Mesenchymal stem cell (in vitro differentiated cells and primary cell): ENCODE results near the gene AMT.
A peak's percentile ranks its signal among the peaks of the same experiment; 100 is the strongest.

Experiments used
- DNase-seq: peaks from one replicate; pipeline ENCODE4 v3.0.0-alpha.2; 2013
- H2AFZ ChIP-seq: one replicate; pipeline ENCODE4 v1.6.1; 2013; ENCODE audit warnings: low read depth, mild to moderate bottlenecking, control low read depth, inconsistent platforms, low read length, moderate library complexity
- H2AK5ac ChIP-seq: 2 replicates; pipeline ENCODE4 v1.6.1; 2013; ENCODE audit warnings: low read length, moderate library complexity, mild to moderate bottlenecking, inconsistent platforms; ENCODE audit not compliant: severe bottlenecking
- H2BK120ac ChIP-seq: one replicate; pipeline ENCODE4 v1.6.1; 2013; ENCODE audit warnings: low read depth, mild to moderate bottlenecking, inconsistent platforms, low read length, moderate library complexity
- H2BK12ac ChIP-seq, 2 experiments: one replicate each; pipeline ENCODE4 v1.6.1; 2013; ENCODE audit warnings: inconsistent platforms in 2 of 2, low read length in 2 of 2, mild to moderate bottlenecking in 2 of 2, moderate library complexity in 2 of 2, control low read depth in 1 of 2
- H2BK15ac ChIP-seq: one replicate; pipeline ENCODE4 v1.6.1; 2013; ENCODE audit warnings: mild to moderate bottlenecking, low read depth, inconsistent platforms; ENCODE audit not compliant: poor library complexity, severe bottlenecking
- H2BK5ac ChIP-seq: 2 replicates; pipeline ENCODE4 v1.6.1; 2013; ENCODE audit warnings: low read depth, mild to moderate bottlenecking, low read length, control low read depth, inconsistent platforms; ENCODE audit not compliant: poor library complexity, severe bottlenecking
- H3K14ac ChIP-seq, 2 experiments: one replicate each; pipeline ENCODE4 v1.6.1; 2013; ENCODE audit warnings: inconsistent platforms in 2 of 2, low read length in 2 of 2, control low read depth in 1 of 2, mild to moderate bottlenecking in 1 of 2, moderate library complexity in 1 of 2
- H3K18ac ChIP-seq, 2 experiments: one replicate each; pipeline ENCODE4 v1.6.1; 2013; ENCODE audit warnings: inconsistent platforms in 2 of 2, low read length in 2 of 2, control low read depth in 1 of 2, low read depth in 1 of 2, mild to moderate bottlenecking in 1 of 2
- H3K23ac ChIP-seq, 2 experiments: one replicate each; pipeline ENCODE4 v1.6.1; 2013; ENCODE audit warnings: inconsistent platforms in 2 of 2, low read length in 2 of 2, mild to moderate bottlenecking in 2 of 2, moderate library complexity in 2 of 2, control low read depth in 1 of 2
- H3K27ac ChIP-seq: 2 replicates; pipeline ENCODE4 v1.5.1; 2013; ENCODE audit warnings: mild to moderate bottlenecking, moderate library complexity, low read length, control low read depth, inconsistent platforms; ENCODE audit not compliant: poor library complexity, severe bottlenecking
- H3K27me3 ChIP-seq, 2 experiments: 2 replicates each; pipeline versions ENCODE4 v1.6.1 to v1.7.0; 2013; ENCODE audit warnings: low read length in 2 of 2, mild to moderate bottlenecking in 2 of 2, moderate library complexity in 2 of 2, control low read depth in 1 of 2, inconsistent platforms in 1 of 2; ENCODE audit not compliant: control insufficient read depth in 1 of 2, insufficient read depth in 1 of 2
- H3K36me3 ChIP-seq, 2 experiments: 2 replicates each; pipeline versions ENCODE4 v1.6.1 to v1.7.0; 2013; ENCODE audit warnings: low read length in 2 of 2, control low read depth in 1 of 2, inconsistent platforms in 1 of 2, low read depth in 1 of 2, mild to moderate bottlenecking in 1 of 2; ENCODE audit not compliant: insufficient read depth in 2 of 2, control insufficient read depth in 1 of 2
- H3K4ac ChIP-seq, 2 experiments: one replicate each; pipeline ENCODE4 v1.6.1; 2013; ENCODE audit warnings: inconsistent platforms in 2 of 2, low read length in 2 of 2, mild to moderate bottlenecking in 2 of 2, moderate library complexity in 2 of 2, control low read depth in 1 of 2, low read depth in 1 of 2
- H3K4me1 ChIP-seq: 2 replicates; pipeline ENCODE4 v1.6.1; 2013; ENCODE audit warnings: low read depth, low read length, control low read depth; ENCODE audit not compliant: control insufficient read depth, insufficient read depth
- H3K4me2 ChIP-seq: 2 replicates; pipeline ENCODE4 v1.6.1; 2013; ENCODE audit warnings: low read length, mild to moderate bottlenecking, inconsistent platforms; ENCODE audit not compliant: poor library complexity, severe bottlenecking
- H3K4me3 ChIP-seq, 2 experiments: 2 replicates each; pipeline versions ENCODE4 v1.5.1 to v1.7.0; 2013; ENCODE audit warnings: low read length in 2 of 2, mild to moderate bottlenecking in 2 of 2, control low read depth in 1 of 2, low read depth in 1 of 2; ENCODE audit not compliant: insufficient read depth in 1 of 2
- H3K79me1 ChIP-seq: replicated peaks from 2 replicates; pipeline ENCODE4 v1.6.1; 2013; ENCODE audit warnings: mild to moderate bottlenecking, control low read depth, low read length, inconsistent platforms; ENCODE audit not compliant: poor library complexity, severe bottlenecking
- H3K9ac ChIP-seq: 2 replicates; pipeline ENCODE4 v1.7.0; 2013; ENCODE audit warnings: mild to moderate bottlenecking, low read length, moderate library complexity
- H3K9me3 ChIP-seq: 2 replicates; pipeline ENCODE4 v1.7.0; 2013; ENCODE audit warnings: mild to moderate bottlenecking, low read length; ENCODE audit not compliant: control insufficient read depth
- H4K8ac ChIP-seq: one replicate; pipeline ENCODE4 v1.6.1; 2013; ENCODE audit warnings: inconsistent platforms, mild to moderate bottlenecking, low read length, moderate library complexity
- H4K91ac ChIP-seq: one replicate; pipeline ENCODE4 v1.6.1; 2013; ENCODE audit warnings: mild to moderate bottlenecking, low read length, inconsistent platforms
- WGBS: methylation state at CpG from one replicate; pipeline ENCODE4 v1.1.7; 2013; ENCODE audit warnings: mixed read lengths; 5-methylcytosine and 5-hydroxymethylcytosine counted together

AMT gene

DNA sequence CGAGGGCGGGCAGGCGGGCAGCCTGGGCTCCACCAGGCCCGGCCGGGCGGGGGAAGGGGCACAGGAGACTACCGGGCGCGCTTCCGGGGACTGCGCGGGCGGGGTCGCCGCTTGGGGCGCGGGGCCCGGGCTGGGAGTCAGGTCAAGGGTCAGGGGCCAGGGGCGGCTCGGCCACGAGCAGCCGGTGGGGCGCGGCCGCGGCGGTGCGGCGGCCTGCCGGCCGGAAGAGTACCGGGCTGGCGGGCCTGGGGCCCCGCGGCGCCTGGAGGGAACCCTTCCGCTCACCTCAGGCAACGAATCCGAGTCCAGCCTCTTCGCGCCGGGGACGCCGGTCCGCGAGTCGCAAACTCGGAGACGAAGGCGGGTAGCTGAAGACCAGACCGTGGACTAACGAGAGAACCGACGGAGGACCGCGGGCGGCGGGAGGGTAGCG is 10.7 kb downstream of the AMT start:
- H3K18ac ChIP-seq = peak overlapping the region; percentile 88 to 100
- peaks cover 22% of the 10 kb centered on the region for H3K79me1 ChIP-seq
- peaks cover 12 to 27% of the 10 kb centered on the region in 2 experiments for H3K36me3 ChIP-seq
- H2BK12ac ChIP-seq = no peak overlapping the region
- DNase-seq = no peak
- no peaks in the 10 kb centered on the region for H3K9me3 ChIP-seq
- peak overlapping the region; percentile 63 for H3K27ac ChIP-seq
- peak overlapping the region; percentile 34 for H2BK5ac ChIP-seq
- H2AFZ ChIP-seq = no peak overlapping the region
- peak overlapping the region; percentile 65 to 84 for H3K14ac ChIP-seq
- peak overlapping the region; percentile 90 for H4K91ac ChIP-seq
- H2BK15ac ChIP-seq = peak overlapping the region; percentile 15
- peak overlapping the region in 1 of 2 experiments; percentile 57 for H3K23ac ChIP-seq
- no peaks in the 10 kb centered on the region for H3K27me3 ChIP-seq
- H2BK120ac ChIP-seq = peak overlapping the region; percentile 97
- H3K4ac ChIP-seq = peak overlapping the region; percentile 62 to 82
- WGBS = under 1% methylated on average over 35 of the region's 59 CpGs
- H2AK5ac ChIP-seq = no peak overlapping the region
- H3K9ac ChIP-seq = peak overlapping the region; percentile 96
- peak overlapping the region; percentile 93 to 97 for H3K4me3 ChIP-seq
- no peak overlapping the region for H3K4me2 ChIP-seq
- peak overlapping the region; percentile 93 for H4K8ac ChIP-seq
- peaks cover 23% of the 10 kb centered on the region for H3K4me1 ChIP-seq

GRCh38 chr3:49410846-49411534 is 11.3 kb downstream of the AMT start:
- Histone ChIP-seq H3K4me1 (peaks cover 22% of the 10 kb centered on the region), H2BK15ac (peak overlapping the region; percentile 15), H3K4me3 (peak overlapping the region; percentile 93 to 97), H2BK12ac (no peak overlapping the region), H3K9ac (peak overlapping the region; percentile 96), H4K8ac (no peak overlapping the region), H4K91ac (peak overlapping the region; percentile 90), H2AFZ (no peak overlapping the region), H2AK5ac (no peak overlapping the region), H3K9me3 (no peaks in the 10 kb centered on the region), H3K4me2 (peak overlapping the region; percentile 74), H3K27ac (peak overlapping the region; percentile 41), H2BK120ac (peak overlapping the region; percentile 97), H3K79me1 (peaks cover 20% of the 10 kb centered on the region), H3K27me3 (no peaks in the 10 kb centered on the region), H3K18ac (peak overlapping the region; percentile 88 to 100), H3K36me3 (peaks cover 10 to 21% of the 10 kb centered on the region in 2 experiments), H2BK5ac (peak overlapping the region; percentile 34), H3K14ac (peak overlapping the region; percentile 65 to 84), H3K4ac (peak overlapping the region; percentile 62 to 82), H3K23ac (peak overlapping the region in 1 of 2 experiments; percentile 57)
- DNase-seq = peak; percentile 38
- 1% methylated on average over 31 of the region's 33 CpGs for WGBS

DNA sequence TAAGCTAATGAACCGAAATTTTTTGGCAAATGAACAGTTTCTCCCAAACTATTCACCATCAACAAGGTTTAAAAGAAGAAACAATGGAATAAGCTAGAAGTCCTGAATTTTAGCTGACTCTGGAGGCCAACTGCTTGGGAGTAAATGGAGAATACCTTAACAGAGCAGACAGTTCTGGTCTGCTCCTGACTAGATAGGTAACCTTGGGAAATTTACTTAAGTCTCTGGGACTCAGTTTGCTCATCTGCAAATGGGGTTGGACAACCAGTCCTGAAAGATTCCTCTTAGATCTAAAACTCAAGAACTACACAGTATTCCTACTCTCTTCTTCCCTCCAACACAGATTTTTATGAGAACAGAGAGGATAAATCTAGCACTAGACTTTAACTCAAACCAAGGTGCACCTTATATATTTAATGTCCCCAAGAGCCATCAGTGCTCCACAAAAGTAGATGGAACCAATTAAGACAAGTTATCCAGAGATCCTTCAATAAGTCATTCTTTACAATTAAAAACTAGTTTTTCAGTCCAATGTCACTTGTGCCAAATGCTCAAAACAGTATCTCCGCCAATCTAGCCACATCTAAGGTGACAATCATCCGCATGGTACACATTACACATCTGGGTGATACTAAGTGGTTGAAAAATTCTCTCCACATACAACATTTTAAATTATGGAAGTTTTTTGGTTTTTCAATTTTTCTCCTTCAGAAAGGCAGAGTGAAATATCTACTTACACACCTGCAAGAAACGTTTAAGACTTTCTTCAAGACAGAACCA is 12.0 kb downstream of the AMT start:
- no peak overlapping the region for H2AK5ac ChIP-seq
- peak overlapping the region; percentile 74 for H3K4me2 ChIP-seq
- no peak for DNase-seq
- peaks cover 20% of the 10 kb centered on the region for H3K4me1 ChIP-seq
- H3K36me3 ChIP-seq = peaks cover 5 to 14% of the 10 kb centered on the region in 2 experiments
- H2BK120ac ChIP-seq = no peak overlapping the region
- peaks cover 15% of the 10 kb centered on the region for H3K79me1 ChIP-seq
- no peak overlapping the region for H3K23ac ChIP-seq
- no peak overlapping the region for H3K18ac ChIP-seq
- no peak overlapping the region for H4K91ac ChIP-seq
- H3K9me3 ChIP-seq = no peaks in the 10 kb centered on the region
- peak overlapping the region; percentile 96 for H3K9ac ChIP-seq
- H3K4me3 ChIP-seq = peak overlapping the region in 1 of 2 experiments; percentile 93
- no peak overlapping the region for H2BK12ac ChIP-seq
- no peak overlapping the region for H2BK5ac ChIP-seq
- H2BK15ac ChIP-seq = no peak overlapping the region
- H3K14ac ChIP-seq = no peak overlapping the region
- no peaks in the 10 kb centered on the region for H3K27me3 ChIP-seq
- H3K4ac ChIP-seq = no peak overlapping the region
- no peak overlapping the region for H2AFZ ChIP-seq
- H4K8ac ChIP-seq = no peak overlapping the region
- H3K27ac ChIP-seq = no peak overlapping the region
- WGBS = 46% methylated on average over 3 of the region's 4 CpGs
